Fibroblast of lung (primary cell): ENCODE results near the gene CASP10. TPM values are rescaled to one million over a fixed set of nuclear protein-coding genes. Genes with fewer than 3 reads are reported as not detected.

Experiments
- DNase-seq, 2 donors: peaks; one replicate each; pipeline versions ENCODE4 v3.0.0 to v3.0.0-alpha.2; 2010; ENCODE audit warnings: low read depth in 2 of 2
- H2AFZ ChIP-seq: 2 replicates; pipeline ENCODE4 v1.5.1; 2012; ENCODE audit warnings: low read length, control low read depth, inconsistent platforms
- H3K27ac ChIP-seq: 2 replicates; pipeline ENCODE4 v1.5.1; 2011; ENCODE audit warnings: low read length, control low read depth; ENCODE audit not compliant: insufficient read depth
- H3K27me3 ChIP-seq: 2 replicates; pipeline ENCODE4 v1.5.1; 2011; ENCODE audit warnings: mild to moderate bottlenecking, low read length; ENCODE audit not compliant: control insufficient read depth, insufficient read depth
- H3K36me3 ChIP-seq: 2 replicates; pipeline ENCODE4 v1.5.1; 2011; ENCODE audit warnings: low read length; ENCODE audit not compliant: control insufficient read depth, insufficient read depth
- H3K4me1 ChIP-seq: 2 replicates; pipeline ENCODE4 v1.5.1; 2011; ENCODE audit warnings: low read length; ENCODE audit not compliant: control insufficient read depth, insufficient read depth; ENCODE audit errors: extremely low read depth
- H3K4me2 ChIP-seq: 2 replicates; pipeline ENCODE4 v1.5.1; 2011; ENCODE audit warnings: low read length, control low read depth; ENCODE audit not compliant: insufficient read depth; ENCODE audit errors: extremely low read depth
- H3K4me3 ChIP-seq, 4 experiments: fragments of 200-600 bp in 1 of 4; sonication (generic) in 1 of 4; replicated peaks in 1 of 4; 2 replicates each; pipeline ENCODE4 v1.5.1; 2011 to 2016; ENCODE audit warnings: low read length in 4 of 4, low read depth in 3 of 4, mild to moderate bottlenecking in 3 of 4, control low read depth in 2 of 4, inconsistent platforms in 1 of 4, mixed read lengths in 1 of 4; ENCODE audit not compliant: insufficient read depth in 1 of 4; ENCODE audit errors: control extremely low read depth in 1 of 4
- H3K79me2 ChIP-seq: 2 replicates; pipeline ENCODE4 v1.5.1; 2012; ENCODE audit warnings: mild to moderate bottlenecking, low read length, inconsistent platforms; ENCODE audit not compliant: control insufficient read depth, insufficient read depth
- H3K9ac ChIP-seq: 2 replicates; pipeline ENCODE4 v1.5.1; 2011; ENCODE audit warnings: mild to moderate bottlenecking, low read length, control low read depth; ENCODE audit not compliant: insufficient read depth
- H3K9me3 ChIP-seq: 2 replicates; pipeline ENCODE4 v1.5.1; 2012; ENCODE audit warnings: low read depth, low read length; ENCODE audit not compliant: control insufficient read depth, insufficient read depth
- H4K20me1 ChIP-seq: 2 replicates; pipeline ENCODE4 v1.5.1; 2011; ENCODE audit warnings: low read length; ENCODE audit not compliant: control insufficient read depth, insufficient read depth; ENCODE audit errors: extremely low read depth
- CTCF ChIP-seq, 2 donors: IDR thresholded peaks in 1 of 2; conservative IDR thresholded peaks in 1 of 2; 1 replicate in 1 of 2; 2 replicates in 1 of 2; pipeline ENCODE4 v1.5.1; 2011 to 2012; ENCODE audit warnings: low read length in 2 of 2, control low read depth in 1 of 2, inconsistent platforms in 1 of 2, low read depth in 1 of 2, mild to moderate bottlenecking in 1 of 2
- EZH2 ChIP-seq: IDR thresholded peaks from 2 replicates; pipeline ENCODE4 v1.5.1; 2012; ENCODE audit warnings: low read length, control low read depth, mild to moderate bottlenecking; ENCODE audit errors: missing control alignments
- polyA plus RNA-seq, 2 donors: library from polyadenylated mRNA; depleted of rRNA in 1 of 2; stranded (reverse) in 1 of 2; unstranded in 1 of 2; fragments of >200 nt; gene quantifications; 2 replicates each; pipeline ENCODE4 v1.2.1, GENCODE V29; 2011 to 2012; ENCODE audit warnings: missing spikeins in 1 of 2
- total RNA-seq: library from RNA; depleted of rRNA; stranded (reverse); fragments of >200 nt; gene quantifications from 2 replicates; pipeline ENCODE4 v1.2.1, GENCODE V29; 2014

Gene CASP10
- total and polyA plus RNA-seq, 2 donors (not counting 1 experiment from before 2014, with no cell fraction given): 5.5 to 8.1 TPM

GRCh38 chr2:201196003-201196402 is 13.1 kb downstream of the CASP10 start:
- Histone ChIP-seq H3K4me1 (no peaks in the 10 kb centered on the region), H3K27ac (no peak overlapping the region), H3K36me3 (no peaks in the 10 kb centered on the region), H4K20me1 (no peaks in the 10 kb centered on the region), H3K27me3 (no peaks in the 10 kb centered on the region), H3K79me2 (no peaks in the 10 kb centered on the region), H3K9ac (no peak overlapping the region), H2AFZ (no peak overlapping the region), H3K4me3 (no peak overlapping the region), H3K9me3 (no peaks in the 10 kb centered on the region), H3K4me2 (no peak overlapping the region)
- DNase-seq: no peak
- TF ChIP-seq CTCF (conservative IDR thresholded peaks at IDR 0.05 in 1 of 2, IDR thresholded peaks at IDR 0.05 in 1 of 2; ENCODE audit: low read depth in 1 of 2, low read length in 2 of 2) (no peak), EZH2 (no peak)

GRCh38 chr2:201196803-201197202 is 13.9 kb downstream of the CASP10 start:
- Histone ChIP-seq H4K20me1 (no peaks in the 10 kb centered on the region), H3K9ac (no peak overlapping the region), H3K27me3 (no peaks in the 10 kb centered on the region), H3K4me3 (no peak overlapping the region), H3K79me2 (no peaks in the 10 kb centered on the region), H3K36me3 (no peaks in the 10 kb centered on the region), H3K4me2 (no peak overlapping the region), H3K9me3 (no peaks in the 10 kb centered on the region), H2AFZ (no peak overlapping the region), H3K4me1 (no peaks in the 10 kb centered on the region), H3K27ac (no peak overlapping the region)
- no peak for TF ChIP-seq CTCF (conservative IDR thresholded peaks at IDR 0.05 in 1 of 2, IDR thresholded peaks at IDR 0.05 in 1 of 2; ENCODE audit: low read depth in 1 of 2, low read length in 2 of 2)
- TF ChIP-seq EZH2: no peak
- DNase-seq: no peak

GRCh38 chr2:201197781-201198180 is 14.8 kb downstream of the CASP10 start:
- Histone ChIP-seq H3K79me2 (no peaks in the 10 kb centered on the region), H3K4me1 (no peaks in the 10 kb centered on the region), H3K9ac (no peak overlapping the region), H4K20me1 (no peaks in the 10 kb centered on the region), H3K4me3 (no peak overlapping the region), H3K4me2 (no peak overlapping the region), H3K27me3 (no peaks in the 10 kb centered on the region), H3K27ac (no peak overlapping the region), H3K36me3 (no peaks in the 10 kb centered on the region), H3K9me3 (no peaks in the 10 kb centered on the region), H2AFZ (no peak overlapping the region)
- DNase-seq: no peak
- TF ChIP-seq CTCF (conservative IDR thresholded peaks at IDR 0.05 in 1 of 2, IDR thresholded peaks at IDR 0.05 in 1 of 2; ENCODE audit: low read depth in 1 of 2, low read length in 2 of 2): no peak
- no peak for TF ChIP-seq EZH2
